ENCODE results near the gene EVA1C.
"Not testable (repeated sequence)": the region's sequence is repeated elsewhere in the genome, so short reads cannot be mapped to it uniquely, and the experiment has no call there.

The EVA1C gene

GRCh38 chr21:32424674-32425073 lies 12.2 kb downstream of the EVA1C start:
- no peak for DNase-seq (ENCODE audit: low read depth in 2 of 2)

GRCh38 chr21:32425628-32426027 lies 13.1 kb downstream of the EVA1C start:
- DNase-seq (ENCODE audit: low read depth in 2 of 2) = no peak

GRCh38 chr21:32426066-32426465 lies 13.6 kb downstream of the EVA1C start:
- no peak for DNase-seq (ENCODE audit: low read depth in 2 of 2)

GRCh38 chr21:32426592-32427051 lies 14.1 kb downstream of the EVA1C start:
- DNase-seq (ENCODE audit: low read depth in 2 of 2) = no peak

GRCh38 chr21:32427958-32428623 lies 15.6 kb downstream of the EVA1C start:
- no peak for DNase-seq (ENCODE audit: low read depth in 2 of 2)

GRCh38 chr21:32432982-32433660 lies 20.6 kb downstream of the EVA1C start:
- not testable (repeated sequence) for DNase-seq (ENCODE audit: low read depth in 2 of 2)

GRCh38 chr21:32437729-32438128 lies 25.2 kb downstream of the EVA1C start:
- no peak for DNase-seq (ENCODE audit: low read depth in 2 of 2)

- no peak for DNase-seq (ENCODE audit: low read depth in 2 of 2)
Observed at GRCh38 chr21:32442566-32443318, 30.2 kb downstream of the EVA1C start.

- DNase-seq (ENCODE audit: low read depth in 2 of 2) = no peak
Observed at GRCh38 chr21:32445101-32445500, 32.6 kb downstream of the EVA1C start.

- not testable (repeated sequence) for DNase-seq (ENCODE audit: low read depth in 2 of 2)
Observed at GRCh38 chr21:32446440-32446839, 33.9 kb downstream of the EVA1C start.

- DNase-seq (ENCODE audit: low read depth in 2 of 2) = no peak
Observed at GRCh38 chr21:32447224-32447623, 34.7 kb downstream of the EVA1C start.

GRCh38 chr21:32448803-32449594 lies 36.5 kb downstream of the EVA1C start:
- DNase-seq (ENCODE audit: low read depth in 2 of 2) = no peak

- not testable (repeated sequence) for DNase-seq (ENCODE audit: low read depth in 2 of 2)
Observed at GRCh38 chr21:32450881-32451701, 38.6 kb downstream of the EVA1C start.

- not testable (repeated sequence) for DNase-seq (ENCODE audit: low read depth in 2 of 2)
Observed at GRCh38 chr21:32452191-32452590, 39.7 kb downstream of the EVA1C start.

GRCh38 chr21:32452641-32453040 lies 40.1 kb downstream of the EVA1C start:
- DNase-seq (ENCODE audit: low read depth in 2 of 2) = no peak

- no peak for DNase-seq (ENCODE audit: low read depth in 2 of 2)
Observed at GRCh38 chr21:32455548-32455947, 43.0 kb downstream of the EVA1C start.

- DNase-seq (ENCODE audit: low read depth in 2 of 2) = no peak
Observed at GRCh38 chr21:32456497-32456918, 44.0 kb downstream of the EVA1C start.

GRCh38 chr21:32457360-32457840 lies 44.9 kb downstream of the EVA1C start:
- no peak for DNase-seq (ENCODE audit: low read depth in 2 of 2)

- no peak for DNase-seq (ENCODE audit: low read depth in 2 of 2)
Observed at GRCh38 chr21:32457962-32458361, 45.5 kb downstream of the EVA1C start.

GRCh38 chr21:32459972-32460371 lies 47.5 kb downstream of the EVA1C start:
- no peak for DNase-seq (ENCODE audit: low read depth in 2 of 2)

GRCh38 chr21:32461503-32461902 lies 49.0 kb downstream of the EVA1C start:
- DNase-seq (ENCODE audit: low read depth in 2 of 2) = no peak

Data from fibroblast of skin of left quadriceps (primary cell).